ENCODE results near the gene SDK1. TPM values are rescaled to one million over a fixed set of nuclear protein-coding genes. Genes with fewer than 3 reads are reported as not detected.

Gene SDK1
- total RNA-seq, 1 donor from 2014 or later, result 7.5 TPM

DNA sequence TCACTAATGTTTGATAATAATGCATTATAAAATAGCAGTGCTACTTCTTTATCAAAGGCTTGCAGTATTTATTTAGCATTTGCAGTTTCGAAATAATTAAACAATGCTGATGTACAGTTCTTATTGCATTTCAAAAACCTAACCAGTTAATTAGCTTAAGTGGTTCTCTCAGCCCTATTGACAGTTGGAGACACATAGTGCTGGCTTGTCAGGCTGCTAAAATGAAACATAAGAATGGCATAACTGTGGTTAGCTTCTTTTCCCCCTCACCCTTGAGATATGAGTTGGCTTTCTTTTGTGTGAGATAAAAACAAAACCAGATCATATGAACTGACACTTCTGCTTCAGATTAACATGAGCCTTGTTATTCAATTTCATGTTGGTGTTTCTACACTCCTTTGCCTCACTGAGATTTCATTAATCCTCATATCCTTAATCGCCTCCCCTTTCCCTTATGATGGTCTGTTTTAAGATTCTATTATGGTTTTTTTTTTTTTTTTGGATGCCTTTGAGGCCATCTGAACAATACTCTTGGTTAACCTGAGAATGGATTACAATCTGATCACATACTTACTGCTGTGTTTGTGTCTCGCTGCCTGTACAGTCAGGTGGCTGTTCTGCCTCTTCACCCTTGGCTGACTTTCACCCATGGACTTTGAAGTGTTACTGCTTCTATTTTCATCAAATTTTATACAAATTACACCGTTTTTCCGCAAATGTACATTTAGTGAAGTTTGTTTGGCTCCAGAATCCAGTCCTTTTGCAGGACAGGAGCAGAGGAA, 108.0 kb downstream of the SDK1 start:
- no peak for DNase-seq

DNA sequence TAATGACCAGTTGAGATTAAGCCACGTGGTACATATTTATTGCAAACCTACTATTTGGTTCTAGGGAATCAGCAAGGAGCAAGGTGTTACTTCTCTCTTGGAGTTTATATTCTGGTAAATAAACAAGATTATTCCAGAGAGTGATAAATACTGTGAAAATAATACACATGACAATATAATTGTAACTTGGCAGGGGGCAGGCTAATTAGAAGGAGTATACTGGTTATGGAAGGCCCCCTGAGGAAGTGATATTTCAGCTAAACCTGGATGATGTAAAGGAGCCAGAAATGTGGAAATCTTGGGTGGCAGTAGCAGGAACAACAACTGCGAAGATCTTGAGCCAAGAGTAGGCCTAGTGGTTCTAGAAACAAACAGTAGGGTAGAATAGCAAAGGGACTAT, 111.8 kb downstream of the SDK1 start:
- no peak for DNase-seq

DNA sequence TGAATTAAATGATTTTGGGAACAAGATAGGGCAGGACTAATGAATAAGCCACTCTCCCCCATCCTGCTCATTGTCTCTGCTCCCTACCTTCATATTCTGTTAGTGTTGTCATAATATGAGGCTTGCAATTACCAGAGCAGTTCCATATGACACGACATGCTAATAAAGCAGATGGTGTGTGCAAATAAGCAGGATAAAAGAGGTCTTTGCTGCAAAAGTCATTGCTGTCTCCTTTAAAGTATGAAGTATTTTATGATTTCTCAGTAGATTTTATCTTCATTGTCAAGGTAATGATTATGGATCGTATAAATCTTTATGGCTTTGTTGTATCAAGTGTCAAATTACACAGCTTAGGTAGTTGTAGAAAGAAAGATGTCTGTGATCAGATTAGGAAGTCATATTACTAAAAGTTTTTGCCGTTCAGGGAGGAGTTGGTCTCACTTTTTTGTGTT, 114.8 kb downstream of the SDK1 start:
- no peak for DNase-seq

DNA sequence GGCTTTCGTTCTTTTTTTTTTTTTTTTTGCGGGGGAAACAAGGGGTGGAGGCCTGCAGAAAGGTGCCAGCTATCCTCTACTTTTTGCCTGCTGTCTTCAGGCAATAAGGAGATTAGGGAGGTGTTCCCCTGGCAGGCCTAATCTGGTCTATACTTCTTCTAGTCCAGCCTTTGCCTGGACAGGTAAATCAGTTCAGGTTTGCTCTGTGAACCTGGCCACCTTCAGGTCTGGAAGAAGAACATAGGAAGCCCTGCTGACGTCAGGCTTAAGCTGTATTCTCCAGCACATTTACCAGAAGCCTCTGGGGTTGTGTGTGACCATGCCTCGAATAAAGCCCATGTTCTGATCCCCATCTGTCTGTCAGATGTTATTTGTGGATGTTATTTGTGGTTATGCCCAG, 115.4 kb downstream of the SDK1 start:
- peak; percentile 6 for DNase-seq

DNA sequence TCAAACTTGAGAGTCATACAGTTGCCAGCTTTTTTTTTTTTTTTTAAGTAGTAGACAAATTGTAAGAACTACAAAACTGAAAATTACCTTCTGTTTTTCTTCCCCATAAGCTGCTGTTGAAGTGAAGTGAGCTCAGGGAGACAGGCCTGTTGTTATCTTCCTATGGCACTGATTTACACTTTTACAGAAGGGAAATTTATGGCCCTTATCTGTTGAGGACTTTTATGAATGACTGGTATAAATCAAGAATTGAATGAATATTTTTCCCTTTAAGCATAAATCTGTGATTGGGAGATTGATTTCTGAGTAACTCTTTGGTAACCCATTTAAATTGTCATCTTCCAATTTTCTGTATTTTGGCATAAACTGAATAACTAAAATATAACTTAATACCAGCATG, 124.0 kb downstream of the SDK1 start:
- no peak for DNase-seq

DNA sequence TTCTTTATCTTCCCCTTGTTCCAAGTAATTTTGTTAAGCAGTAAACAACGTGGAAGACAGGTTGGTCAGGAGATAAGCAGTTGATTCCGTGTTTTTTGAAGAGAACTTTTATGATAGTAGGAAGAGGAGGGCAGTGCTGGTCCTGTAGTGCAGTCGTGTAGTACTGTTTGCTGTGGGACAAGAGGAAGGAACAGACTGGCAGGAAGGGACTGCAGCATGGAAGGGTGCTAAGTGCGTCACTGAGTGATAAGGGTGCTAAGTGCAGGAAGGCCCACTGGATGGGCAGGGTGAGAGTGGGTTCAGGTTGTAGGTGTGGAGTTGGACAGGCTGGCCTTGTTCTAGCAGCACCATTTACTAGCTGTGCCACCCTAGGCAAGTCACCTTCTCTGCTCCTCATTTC, 125.0 kb downstream of the SDK1 start:
- no peak for DNase-seq

DNA sequence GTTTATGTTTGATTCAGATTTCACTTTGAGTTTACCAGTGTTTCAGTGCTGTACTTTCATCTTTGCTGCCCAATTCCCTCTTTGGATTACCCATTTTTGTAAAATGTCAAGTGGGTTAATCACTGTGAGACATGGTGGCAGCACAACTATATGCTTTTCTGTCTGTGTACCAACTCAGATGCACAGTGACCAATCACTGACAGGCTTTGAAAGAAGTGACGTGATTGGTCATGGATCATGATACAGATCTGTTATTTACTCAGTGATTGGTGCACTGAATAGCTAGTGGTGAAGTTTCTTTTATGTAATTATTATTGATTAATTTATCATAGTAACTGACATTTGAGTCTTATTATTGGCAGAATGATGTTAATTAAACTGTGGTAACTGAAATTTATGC, 126.9 kb downstream of the SDK1 start:
- DNase-seq, result no peak

DNA sequence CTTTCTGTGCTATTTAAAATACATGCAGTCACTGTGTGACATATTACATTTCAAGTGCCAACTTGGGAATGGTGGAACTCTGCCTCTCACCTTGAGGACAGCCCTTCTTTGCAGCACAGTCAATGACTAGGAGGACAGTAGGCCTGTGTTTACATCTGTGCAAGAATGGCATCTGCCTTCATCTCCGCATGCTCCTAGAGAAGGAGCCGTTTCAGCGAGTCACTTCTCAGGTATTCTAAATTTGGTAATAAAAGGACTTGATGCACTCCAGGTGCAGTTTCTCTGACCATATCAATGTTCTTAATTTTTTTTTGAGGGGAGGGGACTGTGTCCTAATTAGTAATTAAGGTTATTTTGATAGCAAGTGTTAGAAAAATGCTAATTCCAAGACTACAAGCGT, 128.9 kb downstream of the SDK1 start:
- DNase-seq, result no peak

DNA sequence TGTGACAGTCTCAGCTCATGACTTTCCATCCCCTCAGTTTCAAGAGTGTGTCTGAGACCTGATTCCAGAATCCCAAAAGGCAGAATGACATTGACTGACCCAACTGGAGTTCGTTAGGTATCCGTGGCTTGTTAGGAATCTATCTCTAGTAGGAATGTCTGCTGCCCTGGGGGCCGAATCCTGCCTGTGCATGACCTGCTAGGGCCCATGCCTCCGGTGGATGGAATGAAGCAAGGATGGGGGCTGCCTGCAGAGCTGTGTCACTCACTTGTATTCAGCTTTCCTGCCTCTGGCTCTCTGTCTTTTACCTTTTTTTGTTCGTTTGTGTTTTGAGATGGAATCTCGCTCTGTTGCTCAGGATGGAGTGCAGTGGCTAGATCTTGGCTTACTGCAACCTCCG, 129.5 kb downstream of the SDK1 start:
- no peak for DNase-seq

DNA sequence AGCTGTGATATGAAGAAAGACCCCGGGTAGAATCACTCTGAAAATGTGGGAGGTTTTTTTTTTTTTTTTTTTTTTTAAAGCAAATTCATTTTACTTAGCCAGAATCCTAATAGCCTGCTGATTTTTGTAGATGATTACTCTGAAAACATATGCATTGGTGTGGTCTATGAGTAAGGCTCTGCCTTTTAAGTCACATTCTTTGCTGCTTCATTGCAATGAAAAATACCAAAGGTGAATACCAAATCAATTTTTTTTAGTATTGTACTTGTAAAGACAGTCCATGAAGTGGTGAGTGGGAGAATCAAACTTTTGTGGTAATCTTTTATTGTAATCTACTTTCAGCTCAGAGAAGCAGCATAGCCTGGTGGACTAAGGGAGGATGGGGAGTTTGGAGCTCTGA, 130.3 kb downstream of the SDK1 start:
- no peak for DNase-seq

DNA sequence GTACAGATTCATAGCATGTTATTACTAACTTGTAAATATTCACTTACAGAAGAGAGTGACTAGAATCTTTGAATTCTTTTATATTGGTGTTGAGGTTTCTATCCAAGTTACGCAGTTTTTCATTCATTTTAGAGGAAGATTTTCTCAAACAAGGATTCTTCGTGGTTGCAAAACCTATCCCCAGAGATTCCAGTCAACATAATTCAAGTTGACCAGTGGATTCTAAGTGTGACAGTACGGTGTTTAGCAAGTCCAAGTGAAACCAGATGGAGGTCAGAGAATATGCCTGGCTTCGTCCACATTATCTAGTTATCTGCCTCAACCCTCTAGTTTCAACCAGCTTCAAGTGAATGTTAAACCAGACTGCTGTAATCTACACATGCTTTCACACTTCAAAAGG, 131.9 kb downstream of the SDK1 start:
- no peak for DNase-seq

DNA sequence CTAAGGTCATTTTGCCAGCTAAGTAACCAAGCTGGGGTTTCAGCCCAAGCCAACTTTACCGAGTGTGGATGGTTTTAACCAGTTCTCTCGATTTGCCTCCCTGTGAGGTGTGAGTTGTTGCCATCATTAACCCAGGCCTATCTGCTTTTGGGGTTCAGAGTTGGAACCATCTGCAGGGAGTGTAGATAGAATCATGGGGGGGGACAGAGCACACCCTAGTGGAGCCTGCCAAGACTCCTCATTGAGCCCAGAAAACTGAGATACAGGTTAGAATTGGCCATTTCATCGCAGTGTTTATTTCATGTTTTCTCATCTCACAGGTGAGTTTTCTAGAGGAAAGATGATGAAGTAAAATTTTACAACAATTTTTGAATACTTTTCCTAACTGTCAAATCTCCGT, 133.6 kb downstream of the SDK1 start:
- no peak for DNase-seq

DNA sequence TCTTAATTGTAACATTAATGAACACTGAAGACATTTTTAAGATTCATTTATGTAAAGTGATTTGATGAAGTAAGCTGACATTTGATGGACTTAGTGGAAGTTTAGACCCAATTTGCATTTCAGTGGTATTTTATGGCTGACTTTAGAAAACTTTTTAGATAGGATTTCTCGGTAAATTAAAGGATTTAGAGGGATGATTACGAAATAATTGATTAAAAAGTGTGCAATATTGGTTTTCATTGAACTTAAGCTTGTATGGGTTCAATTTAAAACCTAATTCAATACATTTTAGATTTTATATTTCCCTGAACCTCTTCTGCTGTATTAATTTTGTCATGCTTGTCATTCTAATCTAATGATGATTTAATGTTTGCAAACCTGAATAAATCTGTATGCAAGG, 135.1 kb downstream of the SDK1 start:
- DNase-seq, result no peak

DNA sequence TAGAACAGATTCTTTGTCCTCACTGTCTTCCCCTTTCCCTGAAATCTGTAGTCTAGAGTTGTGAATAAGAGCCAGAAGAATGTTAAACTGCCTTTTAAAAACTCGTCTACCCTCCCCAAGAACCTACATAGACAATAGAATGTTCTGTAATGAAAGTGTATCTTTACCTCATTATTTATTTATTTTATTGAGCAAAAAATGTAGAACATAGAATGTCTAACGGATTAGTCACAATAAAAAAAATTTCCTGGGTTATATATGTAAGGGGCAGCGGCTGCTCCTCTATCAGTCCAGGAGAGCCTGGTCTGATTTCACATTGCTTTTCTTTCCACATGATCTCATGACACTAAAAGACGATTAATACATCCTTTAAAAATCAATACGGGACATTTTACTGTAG, 135.7 kb downstream of the SDK1 start:
- DNase-seq, result no peak

DNA sequence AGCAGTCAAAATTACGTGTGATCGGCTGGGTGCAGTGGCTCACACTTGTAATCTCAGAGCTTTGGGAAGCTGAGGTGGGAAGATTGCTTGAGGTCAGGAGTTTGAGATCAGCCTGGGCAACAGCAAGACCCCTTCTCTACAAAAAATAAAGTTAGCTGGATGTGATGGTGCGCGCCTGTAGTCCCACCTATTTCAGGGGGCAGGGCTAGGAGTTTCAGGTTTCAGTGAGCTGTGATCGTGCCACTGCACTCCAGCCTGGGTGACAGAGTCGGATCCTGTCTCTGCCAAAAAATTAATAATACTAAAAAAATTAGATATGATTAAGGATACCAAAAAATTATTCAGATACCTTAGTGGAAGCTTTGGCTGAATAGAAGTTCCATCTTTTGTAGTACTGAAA, 136.4 kb downstream of the SDK1 start:
- DNase-seq, result no peak

DNA sequence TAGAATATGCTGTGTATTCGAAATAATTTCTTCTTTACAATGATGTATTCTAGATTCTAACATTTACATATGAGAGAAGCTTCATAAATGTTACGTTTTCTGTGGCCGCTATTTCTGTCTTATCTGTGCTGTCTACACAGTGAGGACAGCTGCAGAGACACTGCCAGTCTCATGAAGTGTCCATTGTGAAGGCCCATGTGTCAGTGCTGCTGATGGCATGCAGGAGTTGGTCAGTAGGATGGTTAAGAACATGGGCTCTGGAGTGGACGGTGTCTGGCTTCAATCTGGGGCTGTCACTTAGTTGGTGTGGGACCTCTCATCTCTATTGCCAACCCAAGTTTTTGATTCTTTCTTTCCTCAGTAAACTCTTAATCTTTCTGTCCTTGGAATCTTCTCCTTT, 137.3 kb downstream of the SDK1 start:
- no peak for DNase-seq

DNA sequence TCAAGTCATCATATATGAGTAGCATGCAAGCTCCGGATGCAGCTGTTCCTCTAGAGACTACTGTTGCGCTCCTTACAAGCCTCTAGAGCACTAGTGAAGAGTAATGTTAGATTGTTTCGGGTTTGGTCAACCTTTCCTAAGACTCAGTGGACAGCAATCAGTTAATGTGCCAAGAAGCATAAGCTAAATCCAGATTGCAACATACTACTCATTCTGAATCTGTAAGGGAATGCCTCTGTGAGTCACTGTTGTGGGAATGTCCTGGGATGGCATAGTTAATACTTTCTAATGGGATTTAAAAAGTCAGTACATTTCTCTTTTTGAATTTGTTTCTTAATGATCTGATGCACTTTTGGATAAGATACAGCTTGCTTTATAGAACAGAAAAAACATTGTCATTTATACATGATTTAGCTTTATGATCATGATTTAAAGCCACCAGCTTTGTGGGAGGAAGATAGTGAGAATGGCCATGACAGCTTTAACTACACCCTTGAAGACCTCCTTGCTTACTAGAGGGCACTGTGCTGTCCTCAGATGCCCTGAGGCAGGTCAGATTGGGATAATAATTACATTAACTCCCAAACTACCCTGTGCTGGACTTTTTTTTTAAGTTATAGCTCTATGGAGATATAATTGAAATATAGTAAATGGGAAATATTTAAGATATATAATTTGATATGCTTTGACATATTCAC, 138.4 kb downstream of the SDK1 start:
- peak; percentile 12 for DNase-seq

DNA sequence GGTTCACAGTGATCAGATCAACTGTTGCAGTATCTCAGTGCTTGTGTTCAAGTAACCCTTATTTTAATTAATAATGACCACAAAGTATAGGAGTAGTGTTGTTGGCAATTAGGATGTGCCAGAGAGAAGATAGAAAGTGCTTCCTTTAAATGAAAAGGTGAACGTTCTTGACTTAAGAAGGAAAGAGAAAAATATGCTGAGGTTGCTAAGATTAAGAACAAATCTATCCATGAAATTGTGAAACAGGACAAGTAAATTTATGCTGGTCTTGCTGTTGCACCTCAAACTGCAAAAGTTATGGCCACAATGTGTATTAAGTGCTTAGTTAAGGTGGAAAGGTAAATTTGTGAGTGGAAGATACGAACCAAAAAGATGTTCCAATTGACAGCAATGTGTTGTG, 139.5 kb downstream of the SDK1 start:
- DNase-seq, result no peak

DNA sequence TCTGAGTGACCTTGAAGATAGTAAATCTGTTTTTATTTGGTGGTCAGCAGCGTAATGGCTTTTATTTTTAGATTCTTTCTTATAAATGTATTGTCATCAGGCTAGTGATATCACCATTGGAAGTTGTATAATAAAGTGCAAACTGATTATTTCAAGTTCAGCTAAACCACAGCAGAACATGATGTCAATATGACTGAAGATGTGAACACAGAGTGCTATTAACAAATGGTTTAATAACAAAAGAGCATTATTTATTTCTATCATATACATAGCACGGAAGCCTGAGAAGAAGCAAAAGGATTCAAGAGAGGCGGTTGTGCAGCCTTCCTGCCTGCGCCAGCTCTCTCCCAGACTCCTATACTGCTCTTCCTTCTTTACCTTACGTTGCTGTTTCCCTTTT, 142.7 kb downstream of the SDK1 start:
- DNase-seq, result no peak

DNA sequence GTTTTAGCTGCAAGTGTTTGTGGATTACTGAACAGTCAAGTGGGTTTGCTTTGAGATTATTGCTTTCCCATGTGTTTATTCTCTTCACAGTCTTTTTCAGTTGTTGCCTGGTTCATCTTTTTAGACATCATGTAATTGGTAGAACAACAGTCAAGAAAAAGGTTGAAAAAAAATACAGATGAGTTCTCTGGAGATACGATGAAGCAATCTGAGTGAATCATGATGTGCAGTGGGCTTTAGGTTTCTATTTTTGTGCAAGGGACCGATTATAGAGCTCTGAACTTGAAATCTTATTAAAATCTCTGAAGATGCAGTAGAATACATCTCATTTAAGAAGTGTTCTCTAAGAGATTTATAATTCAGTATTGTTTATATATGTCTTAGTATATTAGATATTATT, 145.7 kb downstream of the SDK1 start:
- DNase-seq, result no peak

DNA sequence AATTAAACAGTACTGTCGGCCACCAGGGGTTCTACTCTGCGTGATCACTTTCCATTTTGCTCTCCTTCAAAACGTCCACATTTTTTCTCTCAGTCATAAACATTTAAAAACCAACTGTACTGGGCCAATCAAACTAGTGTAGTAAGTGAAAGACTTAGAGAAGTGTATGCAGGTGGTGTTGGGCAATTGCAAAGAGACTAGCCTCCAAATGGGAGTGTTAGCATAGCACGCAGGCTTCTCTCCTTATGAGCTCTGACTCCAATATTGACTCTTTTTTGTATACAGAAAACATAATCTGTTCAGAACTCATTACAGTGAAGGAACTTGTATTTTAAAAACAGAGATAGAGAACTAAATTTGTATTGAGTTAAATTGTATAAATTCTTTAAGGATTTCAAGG, 150.6 kb downstream of the SDK1 start:
- no peak for DNase-seq

DNA sequence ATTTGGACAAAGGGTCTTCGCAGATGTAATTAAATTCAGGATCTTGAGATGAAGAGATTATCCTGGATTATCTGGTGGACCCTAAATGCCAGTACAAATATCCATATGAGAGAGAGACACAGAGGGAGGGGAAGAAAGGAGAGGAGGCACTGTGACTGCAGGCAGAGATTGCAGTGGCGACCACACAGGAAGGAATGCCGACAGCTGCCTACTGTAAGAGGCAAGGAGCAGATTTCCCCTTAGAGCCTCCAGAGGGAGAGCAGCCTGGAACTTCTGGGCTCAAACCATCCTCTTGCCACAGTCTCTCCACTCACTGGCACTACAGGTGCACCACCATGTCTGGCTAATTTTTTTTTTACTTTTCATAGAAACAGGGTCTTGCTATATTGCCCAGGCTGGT, 152.3 kb downstream of the SDK1 start:
- no peak for DNase-seq

DNA sequence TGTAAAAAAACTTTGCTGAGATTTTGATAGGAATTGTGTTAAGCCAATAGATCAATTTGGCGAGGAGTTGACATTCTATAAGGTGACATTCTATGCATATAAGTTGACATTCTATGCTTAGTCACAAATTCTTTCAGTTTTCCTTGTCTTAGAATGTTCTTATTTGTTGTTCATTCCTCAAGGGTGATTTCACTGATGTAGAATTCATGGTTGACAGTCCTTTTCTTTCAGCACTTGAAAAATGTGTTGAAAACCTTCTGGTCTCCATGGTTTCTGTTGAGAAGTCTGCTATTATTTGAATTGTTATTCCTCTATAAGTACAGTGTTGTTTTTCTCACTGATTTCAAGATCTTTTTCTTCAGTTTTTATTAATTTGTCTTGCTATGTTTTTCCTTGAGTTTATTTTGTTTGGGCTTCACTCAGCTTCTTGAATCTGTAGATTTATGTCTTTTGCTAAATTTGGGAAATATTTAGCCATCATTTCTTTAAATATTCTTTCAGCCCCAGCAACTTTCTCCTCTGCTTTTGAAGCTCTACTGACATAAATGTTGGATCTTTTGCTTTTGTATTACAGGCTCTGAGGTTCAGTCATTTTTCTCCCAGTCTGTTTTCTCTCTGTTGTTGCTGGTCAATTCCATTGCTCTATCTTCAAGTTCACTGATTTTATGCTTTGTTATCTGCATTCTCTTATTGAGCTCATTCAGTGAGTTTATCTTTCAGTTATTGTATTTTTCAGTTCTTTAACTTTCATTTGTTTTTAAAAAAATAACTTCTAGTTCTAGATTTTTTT, 154.9 kb downstream of the SDK1 start:
- no peak for DNase-seq
